ENCODE measurements around the gene PRKAR1A.

DNA sequence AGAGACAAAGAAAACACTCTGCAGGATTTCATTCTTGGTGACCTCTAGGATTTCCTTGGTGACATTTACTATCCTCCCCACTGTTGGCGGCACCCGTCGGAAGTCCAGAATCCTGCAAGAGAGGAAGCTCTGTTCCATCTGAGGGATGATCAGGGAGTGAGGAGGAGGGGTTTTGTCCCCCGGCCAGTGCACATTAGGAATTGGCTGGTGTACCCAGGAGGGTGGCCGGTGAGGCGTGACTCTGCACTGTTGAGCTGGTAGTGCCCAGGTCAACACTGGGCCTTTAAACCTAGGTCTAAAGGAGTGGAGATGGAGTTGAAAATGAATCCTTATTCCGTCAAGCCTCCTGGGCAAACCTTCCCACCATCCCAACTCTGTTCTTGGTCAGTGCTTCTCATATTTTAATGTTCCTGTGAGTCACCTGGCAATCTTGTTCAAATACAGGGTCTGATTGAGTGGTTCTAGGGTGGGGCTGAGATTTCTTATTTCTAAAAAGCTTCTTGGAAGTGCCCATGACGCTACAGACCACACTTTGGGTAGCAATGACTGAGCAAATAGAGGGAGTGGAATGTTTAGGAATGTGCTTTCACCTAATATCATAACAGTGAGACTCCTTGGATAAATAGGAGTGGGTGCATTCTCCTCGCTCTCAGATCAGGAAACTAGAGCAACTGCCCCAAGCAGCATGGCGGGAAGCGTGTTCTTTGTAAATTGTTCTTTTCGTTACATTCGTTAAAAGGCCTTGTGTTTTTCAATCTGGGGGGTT is 30.7 kb downstream of the PRKAR1A start:
- TF ChIP-seq, protein P1, sequence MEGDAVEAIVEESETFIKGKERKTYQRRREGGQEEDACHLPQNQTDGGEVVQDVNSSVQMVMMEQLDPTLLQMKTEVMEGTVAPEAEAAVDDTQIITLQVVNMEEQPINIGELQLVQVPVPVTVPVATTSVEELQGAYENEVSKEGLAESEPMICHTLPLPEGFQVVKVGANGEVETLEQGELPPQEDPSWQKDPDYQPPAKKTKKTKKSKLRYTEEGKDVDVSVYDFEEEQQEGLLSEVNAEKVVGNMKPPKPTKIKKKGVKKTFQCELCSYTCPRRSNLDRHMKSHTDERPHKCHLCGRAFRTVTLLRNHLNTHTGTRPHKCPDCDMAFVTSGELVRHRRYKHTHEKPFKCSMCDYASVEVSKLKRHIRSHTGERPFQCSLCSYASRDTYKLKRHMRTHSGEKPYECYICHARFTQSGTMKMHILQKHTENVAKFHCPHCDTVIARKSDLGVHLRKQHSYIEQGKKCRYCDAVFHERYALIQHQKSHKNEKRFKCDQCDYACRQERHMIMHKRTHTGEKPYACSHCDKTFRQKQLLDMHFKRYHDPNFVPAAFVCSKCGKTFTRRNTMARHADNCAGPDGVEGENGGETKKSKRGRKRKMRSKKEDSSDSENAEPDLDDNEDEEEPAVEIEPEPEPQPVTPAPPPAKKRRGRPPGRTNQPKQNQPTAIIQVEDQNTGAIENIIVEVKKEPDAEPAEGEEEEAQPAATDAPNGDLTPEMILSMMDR (conservative IDR thresholded peaks at IDR 0.05; ENCODE audit: low read length), result no peak
- no peak for TF ChIP-seq EZH2phosphoT487 (IDR thresholded peaks at IDR 0.05; ENCODE audit: borderline replicate concordance, low read depth, low read length)

Measured in OCI-LY7 (cell line).